Loucy (cell line): ENCODE measurements around the gene ZCCHC2.

Experiments used
- H2AFZ ChIP-seq: fragments of 200-600 bp; sonication (generic); 2 replicates; pipeline ENCODE4 v1.6.0; 2016; ENCODE audit warnings: antibody characterized with exemption, mild to moderate bottlenecking, low read length, moderate library complexity
- H3F3A ChIP-seq: fragments of 200-600 bp; 2 replicates; pipeline ENCODE4 v1.6.0; 2016; ENCODE audit warnings: antibody characterized with exemption, low read depth, mild to moderate bottlenecking
- H3K27me3 ChIP-seq: fragments of 200-600 bp; sonication (generic); 2 replicates; pipeline ENCODE4 v1.6.1; 2014; ENCODE audit warnings: low read length, mild to moderate bottlenecking; ENCODE audit not compliant: insufficient read depth, poor library complexity, severe bottlenecking
- H3K36me3 ChIP-seq: fragments of 200-600 bp; sonication (generic); 2 replicates; pipeline ENCODE4 v1.6.1; 2016; ENCODE audit warnings: low read length; ENCODE audit not compliant: insufficient read depth
- H3K4me1 ChIP-seq: fragments of 200-600 bp; sonication (generic); 2 replicates; pipeline ENCODE4 v1.5.1; 2014; ENCODE audit warnings: low read length, mild to moderate bottlenecking; ENCODE audit not compliant: insufficient read depth, poor library complexity, severe bottlenecking
- H3K4me2 ChIP-seq: fragments of 200-600 bp; sonication (generic); 2 replicates; pipeline ENCODE4 v1.6.0; 2014; ENCODE audit warnings: antibody characterized with exemption, low read length, low read depth, mild to moderate bottlenecking; ENCODE audit not compliant: poor library complexity, severe bottlenecking
- H3K4me3 ChIP-seq: fragments of 200-600 bp; sonication (generic); 2 replicates; pipeline ENCODE4 v1.5.1; 2014; ENCODE audit warnings: low read length, mild to moderate bottlenecking, mixed read lengths; ENCODE audit not compliant: poor library complexity, severe bottlenecking
- H3K79me2 ChIP-seq: fragments of 200-600 bp; sonication (generic); 2 replicates; pipeline ENCODE4 v1.6.1; 2014; ENCODE audit warnings: low read length; ENCODE audit not compliant: insufficient read depth
- H3K9ac ChIP-seq: fragments of 200-600 bp; sonication (generic); 2 replicates; pipeline ENCODE4 v1.6.0; 2014; ENCODE audit warnings: mild to moderate bottlenecking, low read depth, low read length, moderate library complexity; ENCODE audit not compliant: poor library complexity, severe bottlenecking
- H3K9me2 ChIP-seq: fragments of 200-600 bp; sonication (generic); replicated peaks from 2 replicates; pipeline ENCODE4 v1.6.1; 2016; ENCODE audit warnings: low read depth, low read length, mixed read lengths
- H3K9me3 ChIP-seq: fragments of 200-600 bp; sonication (generic); 2 replicates; pipeline ENCODE4 v1.6.1; 2014; ENCODE audit warnings: mild to moderate bottlenecking, antibody characterized with exemption, low read length, low read depth; ENCODE audit not compliant: insufficient read depth
- H4K20me1 ChIP-seq: fragments of 200-600 bp; sonication (generic); 2 replicates; pipeline ENCODE4 v1.6.0; 2014; ENCODE audit warnings: antibody characterized with exemption, low read length, mild to moderate bottlenecking; ENCODE audit not compliant: insufficient read depth, poor library complexity, severe bottlenecking
- CTCF ChIP-seq: fragments of 200-600 bp; sonication (generic); conservative IDR thresholded peaks from 2 replicates; pipeline ENCODE4 v1.5.1; 2014; ENCODE audit warnings: mild to moderate bottlenecking, antibody characterized with exemption, low read length
- EZH2phosphoT487 ChIP-seq: fragments of 200-600 bp; IDR thresholded peaks from 2 replicates; pipeline ENCODE4 v1.6.1; 2018; ENCODE audit warnings: antibody characterized with exemption, mild to moderate bottlenecking, moderate library complexity, borderline replicate concordance

ZCCHC2 gene

GRCh38 chr18:62550746-62551145 lies 27.9 kb downstream of the ZCCHC2 start:
- Histone ChIP-seq H2AFZ (no peak overlapping the region), H3F3A (no peaks in the 10 kb centered on the region), H3K9ac (no peak overlapping the region), H3K79me2 (no peaks in the 10 kb centered on the region), H3K4me3 (no peak overlapping the region), H3K4me1 (peaks cover 13% of the 10 kb centered on the region), H3K9me2 (no peaks in the 10 kb centered on the region), H3K27me3 (no peaks in the 10 kb centered on the region), H3K36me3 (peaks cover 57% of the 10 kb centered on the region; the same call in 1 of the 2 replicates), H3K4me2 (no peak overlapping the region), H4K20me1 (no peaks in the 10 kb centered on the region), H3K9me3 (no peaks in the 10 kb centered on the region)
- no peak for TF ChIP-seq CTCF
- no peak for TF ChIP-seq EZH2phosphoT487

GRCh38 chr18:62551972-62552513 lies 29.2 kb downstream of the ZCCHC2 start:
- Histone ChIP-seq H2AFZ (no peak overlapping the region), H3K36me3 (peaks cover 59% of the 10 kb centered on the region; the same call in 1 of the 2 replicates), H3K4me1 (peaks cover 13% of the 10 kb centered on the region), H3K9ac (no peak overlapping the region), H3K9me2 (no peaks in the 10 kb centered on the region), H3K79me2 (no peaks in the 10 kb centered on the region), H3K9me3 (no peaks in the 10 kb centered on the region), H3K4me2 (no peak overlapping the region), H3K27me3 (no peaks in the 10 kb centered on the region), H4K20me1 (no peaks in the 10 kb centered on the region), H3K4me3 (no peak overlapping the region), H3F3A (no peaks in the 10 kb centered on the region)
- TF ChIP-seq CTCF (no peak), EZH2phosphoT487 (no peak)

- peaks cover 73% of the 10 kb centered on the region; the same call in 1 of the 2 replicates for H3K36me3 ChIP-seq
- H3K9me2 ChIP-seq, result no peaks in the 10 kb centered on the region
- no peak overlapping the region for H2AFZ ChIP-seq
- H3K4me3 ChIP-seq, result no peak overlapping the region
- no peak overlapping the region for H3K4me2 ChIP-seq
- no peaks in the 10 kb centered on the region for H3F3A ChIP-seq
- H3K27me3 ChIP-seq, result no peaks in the 10 kb centered on the region
- H3K4me1 ChIP-seq, result peaks cover 13% of the 10 kb centered on the region
- TF ChIP-seq EZH2phosphoT487 (no peak), CTCF (no peak)
- H4K20me1 ChIP-seq, result no peaks in the 10 kb centered on the region
- no peaks in the 10 kb centered on the region for H3K79me2 ChIP-seq
- H3K9me3 ChIP-seq, result no peaks in the 10 kb centered on the region
- no peak overlapping the region for H3K9ac ChIP-seq
Observed at GRCh38 chr18:62554061-62554815, 31.4 kb downstream of the ZCCHC2 start.
